BLaER1 treated with 17β-estradiol and CSF1 and Interleukin-3, amounts not matched to agents 10 nM and 100 nM (cell line): ENCODE results near the gene KRT34.

ENCODE experiments used
- H3K27ac ChIP-seq, 11 experiments: shearing (Covaris generic); formaldehyde crosslinking; 2 replicates each; pipeline ENCODE4 v1.8.1; 2022
- H3K27me3 ChIP-seq, 11 experiments: shearing (Covaris generic); formaldehyde crosslinking; 2 replicates each; pipeline ENCODE4 v1.8.1; 2022
- H3K36me3 ChIP-seq, 11 experiments: shearing (Covaris generic); formaldehyde crosslinking; 2 replicates each; pipeline ENCODE4 v1.8.1; 2022
- H3K4me1 ChIP-seq, 10 experiments: shearing (Covaris generic); formaldehyde crosslinking; 2 replicates each; pipeline ENCODE4 v1.8.1; 2022
- H3K4me2 ChIP-seq, 11 experiments: shearing (Covaris generic); formaldehyde crosslinking; 2 replicates each; pipeline ENCODE4 v1.8.1; 2022
- H3K4me3 ChIP-seq, 10 experiments: shearing (Covaris generic); formaldehyde crosslinking; 2 replicates each; pipeline ENCODE4 v1.8.1; 2022
- H3K9ac ChIP-seq, 11 experiments: shearing (Covaris generic); formaldehyde crosslinking; 2 replicates each; pipeline ENCODE4 v1.8.1; 2022
- H3K9me3 ChIP-seq, 11 experiments: shearing (Covaris generic); formaldehyde crosslinking; replicated peaks in 1 of 11; 2 replicates each; pipeline ENCODE4 v1.8.1; 2022
- H4K20me1 ChIP-seq, 11 experiments: shearing (Covaris generic); formaldehyde crosslinking; 2 replicates each; pipeline ENCODE4 v1.8.1; 2022
- Cebpa-rat ChIP-seq, 11 experiments: shearing (Covaris generic); IDR thresholded peaks; 2 replicates each; pipeline ENCODE4 v1.8.1; 2022

KRT34 gene

GRCh38 chr17:41333098-41333497 is 49.0 kb downstream of the KRT34 start:
- no peak overlapping the region for H3K9ac ChIP-seq
- H3K4me2 ChIP-seq, result 0 out of 22 replicates have a peak overlapping the region, but pooled peaks of 1 of the 11 experiments have one; percentile 36
- H3K27ac ChIP-seq, result peak overlapping the region in 2 of 11 experiments; percentile 8 to 62; a peak in 1 of 22 replicates
- H3K36me3 ChIP-seq, result no peaks in the 10 kb centered on the region
- TF ChIP-seq Cebpa-rat (IDR thresholded peaks at IDR 0.05), result no peak
- peaks cover 0 to 7% (median 0%) of the 10 kb centered on the region in 11 experiments; a peak in 2 of 22 replicates for H3K9me3 ChIP-seq
- no peak overlapping the region for H3K4me3 ChIP-seq
- H3K4me1 ChIP-seq, result peaks cover 12 to 22% (median 16%) of the 10 kb centered on the region in 10 experiments; a peak in 18 of 20 replicates
- no peaks in the 10 kb centered on the region for H3K27me3 ChIP-seq
- H4K20me1 ChIP-seq, result no peaks in the 10 kb centered on the region

- Histone ChIP-seq H3K9me3 (peaks cover 0 to 7% (median 0%) of the 10 kb centered on the region in 11 experiments; a peak in 2 of 22 replicates), H3K4me3 (no peak overlapping the region), H3K36me3 (no peaks in the 10 kb centered on the region), H3K27me3 (no peaks in the 10 kb centered on the region), H3K9ac (no peak overlapping the region), H3K4me1 (peaks cover 12 to 25% (median 18%) of the 10 kb centered on the region in 10 experiments; a peak in 18 of 20 replicates), H4K20me1 (no peaks in the 10 kb centered on the region), H3K4me2 (no peak overlapping the region), H3K27ac (no peak overlapping the region)
- TF ChIP-seq Cebpa-rat (IDR thresholded peaks at IDR 0.05), result no peak
Measured at GRCh38 chr17:41332239-41332638, 49.9 kb downstream of the KRT34 start.

- Histone ChIP-seq H4K20me1 (no peaks in the 10 kb centered on the region), H3K9me3 (peaks cover 0 to 7% (median 0%) of the 10 kb centered on the region in 11 experiments; a peak in 2 of 22 replicates), H3K4me1 (peaks cover 17 to 32% (median 25%) of the 10 kb centered on the region in 10 experiments; a peak in 19 of 20 replicates), H3K27me3 (no peaks in the 10 kb centered on the region), H3K4me2 (no peak overlapping the region), H3K36me3 (no peaks in the 10 kb centered on the region), H3K27ac (no peak overlapping the region), H3K9ac (no peak overlapping the region), H3K4me3 (no peak overlapping the region)
- no peak for TF ChIP-seq Cebpa-rat (IDR thresholded peaks at IDR 0.05)
Measured at GRCh38 chr17:41331606-41332005, 50.5 kb downstream of the KRT34 start.

GRCh38 chr17:41329279-41329948 is 52.7 kb downstream of the KRT34 start:
- H3K4me1 ChIP-seq, result peaks cover 17 to 29% (median 22%) of the 10 kb centered on the region in 10 experiments; a peak in 19 of 20 replicates
- TF ChIP-seq Cebpa-rat (IDR thresholded peaks at IDR 0.05), result no peak
- H3K9ac ChIP-seq, result no peak overlapping the region
- H3K4me2 ChIP-seq, result no peak overlapping the region
- H3K27ac ChIP-seq, result no peak overlapping the region
- no peaks in the 10 kb centered on the region for H3K27me3 ChIP-seq
- H4K20me1 ChIP-seq, result no peaks in the 10 kb centered on the region
- no peak overlapping the region for H3K4me3 ChIP-seq
- no peaks in the 10 kb centered on the region for H3K36me3 ChIP-seq
- peaks cover 0 to 7% (median 0%) of the 10 kb centered on the region in 11 experiments; a peak in 2 of 22 replicates for H3K9me3 ChIP-seq

- no peak overlapping the region for H3K4me3 ChIP-seq
- no peak for TF ChIP-seq Cebpa-rat (IDR thresholded peaks at IDR 0.05)
- H3K9ac ChIP-seq, result no peak overlapping the region
- no peaks in the 10 kb centered on the region for H3K27me3 ChIP-seq
- no peaks in the 10 kb centered on the region for H3K36me3 ChIP-seq
- peak overlapping the region in 1 of 11 experiments; percentile 49; a peak in 1 of 22 replicates for H3K27ac ChIP-seq
- peaks cover 9 to 19% (median 14%) of the 10 kb centered on the region in 10 experiments; a peak in 18 of 20 replicates for H3K4me1 ChIP-seq
- H3K9me3 ChIP-seq, result no peaks in the 10 kb centered on the region
- no peak overlapping the region for H3K4me2 ChIP-seq
- no peaks in the 10 kb centered on the region for H4K20me1 ChIP-seq
Measured at GRCh38 chr17:41328207-41328606, 53.9 kb downstream of the KRT34 start.
